ENCODE results near the gene FOXL1. TPM values are rescaled to one million over a fixed set of nuclear protein-coding genes. Genes with fewer than 3 reads are reported as not detected.

FOXL1 gene
- total RNA-seq, 1 experiment from 2014 or later: 9.3 TPM

- peak overlapping the region; percentile 84 for H3K27ac ChIP-seq (ENCODE audit: low read length)
- peaks cover 8% of the 10 kb centered on the region for H3K36me3 ChIP-seq (ENCODE audit: control insufficient read depth, insufficient read depth, low read length)
- in situ Hi-C loops (cut with HindIII; ENCODE audit: low pct_unique_long_range_greater_than_20kb, low sequenced_read_pairs): no loop called here
- DNase-seq (ENCODE audit: low read depth, low spot score) (no peak), ATAC-seq (no peak)
- BruUV-seq (replicated peaks): TSS peak; percentile 88
- H3K9me3 ChIP-seq (ENCODE audit: control insufficient read depth, insufficient read depth, low read depth, low read length): no peaks in the 10 kb centered on the region
- no peak for TF ChIP-seq SIN3A (IDR thresholded peaks at IDR 0.05; ENCODE audit: borderline replicate concordance, insufficient read depth, low read depth, low read length)
- TF ChIP-seq TCF7L2 (IDR thresholded peaks at IDR 0.05; ENCODE audit: low read depth, low read length): no peak
- no peak for TF ChIP-seq REST (IDR thresholded peaks at IDR 0.05; ENCODE audit: insufficient read depth in 1 of 2, low read depth in 2 of 2, low read length in 1 of 2)
- no peak for TF ChIP-seq CTCF (IDR thresholded peaks at IDR 0.05)
- TF ChIP-seq POLR2AphosphoS5 (IDR thresholded peaks at IDR 0.05; ENCODE audit: low read depth, low read length): no peak
- intact Hi-C loops (cut with micrococcal nuclease; ENCODE audit: unreplicated experiment): no loop called here
- ChIA-PET POLR2A (interaction anchor here (0.6 kb wide), 1 partner anchor 10 kb away, joined by 3 read pairs; no protein-coding TSS in a partner anchor), CTCF (no interaction called here)
- peaks cover 6% of the 10 kb centered on the region for H3K4me1 ChIP-seq (ENCODE audit: control insufficient read depth, insufficient read depth, low read length)
- H3K4me3 ChIP-seq (ENCODE audit: low read depth in 2 of 2, low read length in 2 of 2): peak overlapping the region; percentile 87 to 89
- H3K27me3 ChIP-seq (ENCODE audit: control insufficient read depth, insufficient read depth, low read length): no peaks in the 10 kb centered on the region
Observed at GRCh38 chr16:86554599-86554916, 23.8 kb upstream of the FOXL1 start.

- DNase-seq (ENCODE audit: low read depth, low spot score): no peak
- Histone ChIP-seq H3K27me3 (ENCODE audit: control insufficient read depth, insufficient read depth, low read length) (no peaks in the 10 kb centered on the region), H3K9me3 (ENCODE audit: control insufficient read depth, insufficient read depth, low read depth, low read length) (no peaks in the 10 kb centered on the region), H3K27ac (ENCODE audit: low read length) (peak within 1 kb of the TSS; percentile 90), H3K4me3 (ENCODE audit: low read depth in 2 of 2, low read length in 2 of 2) (peak within 1 kb of the TSS; percentile 87 to 89), H3K4me1 (ENCODE audit: control insufficient read depth, insufficient read depth, low read length) (peaks cover 6% of the 10 kb centered on the region), H3K36me3 (ENCODE audit: control insufficient read depth, insufficient read depth, low read length) (peaks cover 8% of the 10 kb centered on the region)
- ATAC-seq: peak; percentile 97
- in situ Hi-C loops (cut with HindIII; ENCODE audit: low pct_unique_long_range_greater_than_20kb, low sequenced_read_pairs): no loop called here
- CTCF ChIA-PET: no interaction called here
- no TSS peak for BruUV-seq (replicated peaks)
- TF ChIP-seq POLR2AphosphoS5 (IDR thresholded peaks at IDR 0.05; ENCODE audit: low read depth, low read length) (peak; percentile 83), CTCF (IDR thresholded peaks at IDR 0.05) (no peak), SIN3A (IDR thresholded peaks at IDR 0.05; ENCODE audit: borderline replicate concordance, insufficient read depth, low read depth, low read length) (no peak)
- POLR2A ChIA-PET: no interaction called here
- intact Hi-C loops (cut with micrococcal nuclease; ENCODE audit: unreplicated experiment): no loop called here
Observed at GRCh38 chr16:86554917-86555703, 23.2 kb upstream of the FOXL1 start, which contains the start of gene MTHFSD. Gene MTHFSD (minus strand): TSS chr16:86555235. CDS start chr16:86555184, 51 bp downstream.
